Thoracic aorta (tissue), 2 donors: ENCODE measurements around the gene SOCS2. TPM values are rescaled to one million over a fixed set of nuclear protein-coding genes. Genes with fewer than 3 reads are reported as not detected.
A peak's percentile ranks its signal among the peaks of the same experiment; 100 is the strongest.

Experiments
- ATAC-seq: fragments of 150-250 bp; one replicate; pipeline ENCODE4 v1.8.0; 2017; ENCODE audit warnings: low read depth; ENCODE audit not compliant: insufficient number of reproducible peaks, low FRiP score
- DNase-seq: peaks from one replicate; pipeline ENCODE4 v3.0.0-alpha.2; 2020; ENCODE audit warnings: low spot score
- H3K27ac ChIP-seq, 2 donors: fragments of 200-600 bp; sonication (generic); 1 replicate in 1 of 2; 2 replicates in 1 of 2; pipeline ENCODE4 v1.5.1; 2016; ENCODE audit warnings: mild to moderate bottlenecking in 2 of 2, moderate library complexity in 2 of 2
- H3K27me3 ChIP-seq: fragments of 200-600 bp; sonication (generic); replicated peaks from 2 replicates; pipeline ENCODE4 v1.6.0; 2016; ENCODE audit warnings: mild to moderate bottlenecking; ENCODE audit not compliant: insufficient read depth
- H3K36me3 ChIP-seq: fragments of 200-600 bp; sonication (generic); one replicate; pipeline ENCODE4 v1.5.1; 2016
- H3K4me1 ChIP-seq, 2 donors: fragments of 200-600 bp; sonication (generic); 1 replicate in 1 of 2; 2 replicates in 1 of 2; pipeline versions ENCODE4 v1.5.1 to v1.6.0; 2016; ENCODE audit warnings: low read depth in 2 of 2, mild to moderate bottlenecking in 1 of 2; ENCODE audit not compliant: control insufficient read depth in 1 of 2
- H3K4me3 ChIP-seq: fragments of 200-600 bp; sonication (generic); 2 replicates; pipeline ENCODE4 v1.5.1; 2016; ENCODE audit warnings: mild to moderate bottlenecking
- H3K9me3 ChIP-seq: fragments of 200-600 bp; sonication (generic); 2 replicates; pipeline ENCODE4 v1.5.1; 2016
- CTCF ChIP-seq: fragments of 200-600 bp; sonication (generic); IDR thresholded peaks from one replicate; pipeline ENCODE4 v1.5.1; 2019; ENCODE audit warnings: antibody characterized with exemption
- total RNA-seq, 2 donors: library from RNA; depleted of rRNA; stranded (reverse); fragments of >200 nt; gene quantifications; one replicate each; pipeline versions ENCODE4 v1.1.0 to v1.2.3, GENCODE V29; 2016

SOCS2 gene
- 10 to 100 TPM; 51.4 to 56.3 TPM for total RNA-seq

GRCh38 chr12:93571925-93572711, at the start of gene SOCS2:
Gene SOCS2 (plus strand): TSS chr12:93572675. CDS start chr12:93572898, 223 bp downstream.
- TF ChIP-seq CTCF = peak; percentile 12
- no peak for DNase-seq
- H3K4me3 ChIP-seq = peak within 1 kb of the TSS; percentile 84
- no peaks in the 10 kb centered on the region for H3K9me3 ChIP-seq
- H3K36me3 ChIP-seq = no peaks in the 10 kb centered on the region
- peak within 1 kb of the TSS; percentile 84 to 93 for H3K27ac ChIP-seq
- H3K27me3 ChIP-seq = no peaks in the 10 kb centered on the region
- ATAC-seq = no peak
- peaks cover 4 to 27% of the 10 kb centered on the region in 2 donors for H3K4me1 ChIP-seq

GRCh38 chr12:93524386-93525133, 47.9 kb upstream of the SOCS2 start:
- no peak overlapping the region for H3K27ac ChIP-seq
- H3K4me3 ChIP-seq = no peak overlapping the region
- ATAC-seq (no peak), DNase-seq (no peak)
- no peak for TF ChIP-seq CTCF
- H3K9me3 ChIP-seq = no peaks in the 10 kb centered on the region
- H3K4me1 ChIP-seq = peaks cover 5 to 7% of the 10 kb centered on the region in 2 donors
- H3K27me3 ChIP-seq = no peaks in the 10 kb centered on the region
- no peaks in the 10 kb centered on the region for H3K36me3 ChIP-seq

- Histone ChIP-seq H3K27ac (no peak overlapping the region), H3K36me3 (no peaks in the 10 kb centered on the region), H3K4me3 (no peak overlapping the region), H3K9me3 (no peaks in the 10 kb centered on the region), H3K4me1 (peaks cover 5 to 7% of the 10 kb centered on the region in 2 donors), H3K27me3 (no peaks in the 10 kb centered on the region)
- no peak for TF ChIP-seq CTCF
- DNase-seq (no peak), ATAC-seq (no peak)
These were observed 45.6 kb upstream of the SOCS2 start for GRCh38 chr12:93526786-93527428.

- Histone ChIP-seq H3K4me1 (peaks cover 5 to 7% of the 10 kb centered on the region in 2 donors), H3K36me3 (no peaks in the 10 kb centered on the region), H3K4me3 (no peak overlapping the region), H3K27me3 (no peaks in the 10 kb centered on the region), H3K27ac (no peak overlapping the region), H3K9me3 (no peaks in the 10 kb centered on the region)
- TF ChIP-seq CTCF = no peak
- DNase-seq (no peak), ATAC-seq (no peak)
These were observed 42.1 kb upstream of the SOCS2 start for GRCh38 chr12:93530358-93530757.

GRCh38 chr12:93533310-93533709, 39.2 kb upstream of the SOCS2 start:
- Histone ChIP-seq H3K4me3 (no peak overlapping the region), H3K36me3 (no peaks in the 10 kb centered on the region), H3K4me1 (peaks cover 0 to 5% of the 10 kb centered on the region in 2 donors), H3K27ac (no peak overlapping the region), H3K27me3 (no peaks in the 10 kb centered on the region), H3K9me3 (no peaks in the 10 kb centered on the region)
- TF ChIP-seq CTCF = no peak
- no peak for DNase-seq
- ATAC-seq = no peak
